Measurements from ENCODE around the gene STX16.

STX16 gene

GRCh38 chr20:58697201-58697866 lies 46.3 kb downstream of the STX16 start:
- no peak for DNase-seq (ENCODE audit: low read depth)

GRCh38 chr20:58697867-58698703 lies 47.0 kb downstream of the STX16 start:
- no peak for DNase-seq (ENCODE audit: low read depth)

GRCh38 chr20:58698741-58699622 lies 47.9 kb downstream of the STX16 start:
- no peak for DNase-seq (ENCODE audit: low read depth)

- no peak for DNase-seq (ENCODE audit: low read depth)
Measured at GRCh38 chr20:58699623-58700107, 48.6 kb downstream of the STX16 start.

DNA sequence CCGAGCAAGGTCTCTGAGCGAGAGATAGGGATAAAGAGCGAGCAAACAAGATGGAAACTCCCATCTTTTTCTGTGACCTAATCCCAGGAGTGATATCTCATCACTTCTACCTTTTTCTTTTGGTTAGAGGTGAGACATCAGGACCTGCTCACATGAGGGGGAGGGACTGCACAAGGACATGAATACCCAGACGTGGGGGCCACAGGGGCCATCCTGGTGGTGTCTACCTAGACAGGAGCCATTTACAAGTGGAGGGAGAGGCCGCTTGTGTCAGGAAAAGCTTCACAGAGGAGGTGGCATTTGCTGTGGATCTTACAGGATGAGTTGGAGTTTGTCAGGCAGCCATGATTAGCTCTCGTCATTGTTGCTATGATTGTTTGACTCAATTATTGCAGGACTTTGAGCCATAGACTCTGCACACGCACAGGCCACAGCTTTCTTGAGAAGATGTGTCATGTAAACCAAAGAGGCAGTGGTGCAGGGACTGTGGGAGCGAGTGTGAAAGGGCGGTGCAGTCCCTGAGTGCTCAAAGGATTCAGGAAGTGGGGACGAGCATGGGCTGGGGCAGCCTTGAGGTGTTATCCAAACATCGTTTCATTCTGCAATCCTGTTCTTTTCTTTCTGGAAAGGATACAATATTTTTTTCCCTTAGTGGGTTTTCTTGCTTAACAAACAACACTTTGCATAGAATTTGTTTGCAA lies 49.2 kb downstream of the STX16 start:
- peak; percentile 64 for DNase-seq (ENCODE audit: low read depth)

GRCh38 chr20:58700823-58701222 lies 49.7 kb downstream of the STX16 start:
- DNase-seq (ENCODE audit: low read depth): no peak

GRCh38 chr20:58701431-58702160 lies 50.5 kb downstream of the STX16 start:
- DNase-seq (ENCODE audit: low read depth): no peak

DNA sequence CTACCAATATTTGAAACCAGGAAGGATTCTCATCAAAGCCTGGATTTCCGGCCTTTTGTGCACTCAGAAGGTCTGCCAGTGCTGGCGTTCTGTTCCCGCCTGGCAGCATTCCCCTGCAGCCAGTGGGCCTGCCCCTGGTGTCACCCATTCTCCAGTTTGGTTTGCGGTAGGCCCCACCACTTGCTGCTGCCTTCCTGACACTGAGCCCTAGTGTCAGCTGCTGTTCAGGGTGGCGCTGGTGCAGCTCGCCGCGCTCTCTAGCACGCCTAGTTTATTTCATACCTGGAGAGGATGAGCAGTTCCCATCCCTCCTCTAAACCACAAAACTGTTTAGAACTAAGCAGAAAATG lies 51.1 kb downstream of the STX16 start:
- DNase-seq (ENCODE audit: low read depth): no peak

- no peak for DNase-seq (ENCODE audit: low read depth)
Measured at GRCh38 chr20:58702859-58703648, 52.0 kb downstream of the STX16 start.

- no peak for DNase-seq (ENCODE audit: low read depth)
Measured at GRCh38 chr20:58703765-58704371, 52.8 kb downstream of the STX16 start.

GRCh38 chr20:58705208-58705926 lies 54.3 kb downstream of the STX16 start:
- no peak for DNase-seq (ENCODE audit: low read depth)

DNA sequence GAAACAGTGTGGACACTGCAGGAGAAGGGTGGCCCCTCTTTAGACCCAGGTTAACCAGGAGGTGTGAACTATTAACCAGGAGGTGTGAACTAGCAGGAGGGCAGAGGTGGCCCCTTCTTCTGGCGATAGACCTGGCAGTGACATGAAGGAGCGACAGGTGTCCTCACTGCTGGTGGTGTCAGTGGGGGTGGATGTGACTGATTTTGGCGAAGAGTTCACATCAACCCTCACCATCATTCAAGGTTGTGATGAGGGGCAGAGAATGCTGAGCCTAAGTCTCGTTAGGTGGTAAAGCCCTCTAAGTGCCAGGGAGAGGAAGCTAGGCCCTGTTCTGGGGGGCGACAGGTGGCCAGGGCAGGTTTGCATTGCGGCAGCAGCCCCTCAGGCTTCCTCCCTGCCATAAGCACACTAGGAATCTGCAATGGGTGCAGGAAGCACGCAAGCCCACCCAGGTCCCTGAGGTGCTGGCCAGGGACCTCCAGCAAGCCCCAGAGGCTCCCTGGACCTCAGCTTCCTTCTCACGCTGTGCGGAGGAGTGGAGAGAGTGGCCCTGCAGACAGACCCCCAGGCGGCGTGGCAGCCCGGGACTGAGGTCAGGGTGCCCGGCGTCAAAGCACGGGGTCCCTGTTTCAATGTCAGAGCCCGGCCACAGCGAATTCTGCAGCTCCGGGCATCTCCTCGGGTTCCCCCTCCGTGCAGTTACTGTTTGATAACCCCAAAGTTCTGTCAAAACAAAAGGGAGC lies 55.2 kb downstream of the STX16 start:
- no peak for DNase-seq (ENCODE audit: low read depth)

DNA sequence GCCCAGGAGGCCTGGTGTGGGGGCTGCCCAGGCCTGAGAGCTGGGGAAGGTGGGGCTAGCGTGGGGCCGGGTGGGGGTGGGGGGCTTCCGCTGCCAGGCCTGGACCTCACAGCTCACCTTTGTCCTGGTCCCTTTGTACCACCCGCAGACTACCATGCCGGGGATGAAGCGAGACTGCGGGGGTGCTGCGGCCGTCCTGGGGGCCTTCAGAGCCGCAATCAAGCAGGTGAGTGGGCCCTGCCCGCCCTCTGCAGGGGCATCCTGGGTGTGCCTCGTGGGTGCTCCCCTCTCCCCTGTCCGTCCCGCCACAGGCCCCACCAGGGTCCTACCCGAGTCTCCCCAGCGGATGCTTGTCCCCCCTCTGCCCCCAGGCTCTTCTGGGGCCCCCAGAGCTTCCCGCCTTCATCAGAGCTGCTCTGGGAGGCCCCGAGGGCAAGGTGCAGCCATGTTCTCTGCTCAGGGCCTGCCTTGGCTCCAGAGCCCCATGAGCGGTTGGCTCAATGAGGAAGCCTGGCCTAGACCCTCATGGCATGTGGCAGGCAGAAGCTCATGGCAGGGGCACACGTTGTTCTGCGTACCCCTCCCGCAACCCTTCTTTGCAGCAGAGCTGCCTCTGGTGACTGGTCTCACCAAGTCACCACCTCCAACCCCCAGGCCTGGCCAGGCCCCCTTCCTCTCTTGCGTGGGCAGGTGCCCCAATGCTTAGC lies 56.0 kb downstream of the STX16 start:
- no peak for DNase-seq (ENCODE audit: low read depth)

DNA sequence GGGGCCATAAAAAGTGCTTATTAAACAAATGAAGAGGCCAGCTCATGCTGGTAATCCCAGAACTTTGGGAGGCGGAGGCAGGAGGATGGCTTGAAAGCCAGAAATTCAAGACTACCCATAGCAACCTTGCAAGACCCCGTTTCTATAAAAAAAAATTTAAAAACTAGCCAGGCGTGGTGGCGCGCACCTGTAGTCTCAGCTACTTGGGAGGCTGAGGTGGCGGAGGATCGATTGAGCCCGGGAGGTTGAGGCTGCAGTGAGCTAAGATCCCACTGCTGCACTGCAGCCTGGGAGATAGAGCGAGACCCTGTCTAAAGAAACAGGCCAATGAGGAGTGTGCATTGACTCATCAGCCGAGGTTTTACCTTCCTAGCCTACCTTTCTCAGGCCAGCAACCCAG lies 56.7 kb downstream of the STX16 start:
- DNase-seq (ENCODE audit: low read depth): no peak

DNA sequence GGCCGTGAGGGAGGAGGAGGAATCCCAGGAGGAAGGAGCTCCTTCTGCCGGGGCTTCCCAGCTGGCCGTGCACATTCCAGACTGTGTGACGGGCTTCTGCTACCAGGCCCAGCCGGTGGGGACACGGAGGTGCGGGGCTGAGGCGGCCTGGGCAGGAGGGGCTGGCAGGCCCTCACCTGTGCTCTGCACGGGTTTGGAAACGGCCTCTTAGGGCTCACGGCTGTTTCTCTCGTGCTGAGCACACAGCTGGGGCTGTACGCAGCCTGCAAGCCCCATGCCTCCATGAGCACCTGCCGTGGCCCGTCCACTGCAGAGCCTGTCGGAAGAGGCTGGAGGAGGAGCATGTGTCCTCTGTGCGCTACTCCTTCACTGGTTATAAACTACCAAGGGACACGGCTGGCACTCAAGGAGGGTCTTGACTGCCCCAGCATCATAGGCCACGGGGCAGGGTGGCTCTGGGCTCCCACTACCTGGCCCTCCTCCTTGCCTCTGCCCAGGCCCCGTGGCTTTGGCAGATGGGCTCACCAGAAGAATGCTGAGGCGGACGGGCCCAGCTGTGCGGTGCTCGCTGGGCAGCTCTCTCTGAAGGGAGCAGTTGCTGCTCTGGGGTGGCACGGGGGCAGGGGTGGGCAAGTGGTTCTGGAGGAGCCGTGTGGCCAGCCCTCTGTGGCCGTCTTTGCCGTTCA lies 57.3 kb downstream of the STX16 start:
- no peak for DNase-seq (ENCODE audit: low read depth)

- no peak for DNase-seq (ENCODE audit: low read depth)
Measured at GRCh38 chr20:58709013-58709702, 58.1 kb downstream of the STX16 start.

- DNase-seq (ENCODE audit: low read depth): no peak
Measured at GRCh38 chr20:58709703-58710039, 58.6 kb downstream of the STX16 start.
